SH-SY5Y (cell line): ENCODE results near the gene LHFPL3.

Source experiments
- GATA2 ChIP-seq: IDR thresholded peaks from 2 replicates; pipeline ENCODE4 v1.6.1; 2011; ENCODE audit warnings: mild to moderate bottlenecking, low read depth, low read length
- GATA3 ChIP-seq: IDR thresholded peaks from 2 replicates; pipeline ENCODE4 v1.6.1; 2011; ENCODE audit warnings: low read depth, mild to moderate bottlenecking, low read length, moderate library complexity

GRCh38 chr7:104900525-104901239 is 572.3 kb downstream of the LHFPL3 start:
- TF ChIP-seq GATA2 (no peak), GATA3 (no peak)
